ENCODE results near the gene ABAT. TPM values are rescaled to one million over a fixed set of nuclear protein-coding genes. Genes with fewer than 3 reads are reported as not detected.

ABAT gene
- polyA plus RNA-seq, 2 of the 4 experiments (the other 2 are of a cell fraction), result 0.68 to 1.2 TPM

DNA sequence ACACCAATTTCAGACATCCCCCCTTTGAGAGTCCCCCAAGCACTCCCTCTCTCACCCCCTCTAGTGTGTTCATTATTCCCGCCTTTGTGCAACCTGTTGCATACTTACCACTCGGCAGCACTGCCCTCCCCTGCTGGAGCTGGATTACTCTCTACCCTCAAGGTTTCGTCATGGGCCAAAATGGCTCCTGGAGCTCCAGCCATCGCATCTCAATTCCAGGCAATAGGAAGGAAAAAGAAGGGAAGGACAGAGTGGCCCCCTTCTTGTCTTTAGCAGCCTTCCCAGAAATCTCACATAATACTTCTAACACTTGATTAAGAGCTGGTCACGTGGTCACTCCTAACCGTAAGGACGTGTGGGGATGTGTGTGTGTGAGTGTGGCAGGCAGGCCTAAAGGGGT lies 102.8 kb downstream of the ABAT start:
- ATAC-seq (no peak), DNase-seq (ENCODE audit: low read depth in 1 of 2, low spot score in 1 of 2) (no peak), FAIRE-seq (no peak)
- Histone ChIP-seq H3K9me3 (no peaks in the 10 kb centered on the region), H3K27ac (no peak overlapping the region), H3K4me2 (no peak overlapping the region), H3K4me3 (no peak overlapping the region), H3K4me1 (no peaks in the 10 kb centered on the region)
- TF ChIP-seq MAX (IDR thresholded peaks at IDR 0.05), result no peak
- TF ChIP-seq HOXB5 (CRISPR knock-in tag; IDR thresholded peaks at IDR 0.05), result no peak
- TF ChIP-seq CEBPB (IDR thresholded peaks at IDR 0.05), result no peak
- TF ChIP-seq RARB (CRISPR knock-in tag; IDR thresholded peaks at IDR 0.05), result no peak
- TF ChIP-seq RNF2 (IDR thresholded peaks at IDR 0.05; ENCODE audit: borderline replicate concordance, low read depth), result no peak
- no peak for TF ChIP-seq E2F6 (IDR thresholded peaks at IDR 0.05; ENCODE audit: borderline replicate concordance, low read depth)
- no peak for TF ChIP-seq GATA3 (IDR thresholded peaks at IDR 0.05; ENCODE audit: borderline replicate concordance)
- TF ChIP-seq BHLHE40 (IDR thresholded peaks at IDR 0.05; ENCODE audit: low read depth, low read length), result no peak
- no peak for TF ChIP-seq POLR2AphosphoS2 (conservative IDR thresholded peaks at IDR 0.05; ENCODE audit: low read length)
- TF ChIP-seq EHMT2 (IDR thresholded peaks at IDR 0.05; ENCODE audit: low read depth), result no peak
- no peak for TF ChIP-seq ESRRA (IDR thresholded peaks at IDR 0.05; ENCODE audit: borderline replicate concordance, low read length)
- no peak for TF ChIP-seq REST (IDR thresholded peaks at IDR 0.05)
- no peak for TF ChIP-seq NPAS2 (CRISPR knock-in tag; IDR thresholded peaks at IDR 0.05; ENCODE audit: borderline replicate concordance)
- no peak for TF ChIP-seq CBX8 (IDR thresholded peaks at IDR 0.05)
- no peak for TF ChIP-seq SMC3 (IDR thresholded peaks at IDR 0.05)
- no peak for TF ChIP-seq ZNF302 (CRISPR knock-in tag; IDR thresholded peaks at IDR 0.05)
- POLR2A ChIA-PET, result no interaction called here
- CTCF ChIA-PET, result interaction anchor here (0.8 to 1.5 kb wide), 2 partner anchors 12 to 25 kb away, joined by 3 read pairs; no protein-coding TSS in a partner anchor
- 84% methylated on average over 6 of the region's 7 CpGs for WGBS (ENCODE audit: missing lambda C conversion rate)

DNA sequence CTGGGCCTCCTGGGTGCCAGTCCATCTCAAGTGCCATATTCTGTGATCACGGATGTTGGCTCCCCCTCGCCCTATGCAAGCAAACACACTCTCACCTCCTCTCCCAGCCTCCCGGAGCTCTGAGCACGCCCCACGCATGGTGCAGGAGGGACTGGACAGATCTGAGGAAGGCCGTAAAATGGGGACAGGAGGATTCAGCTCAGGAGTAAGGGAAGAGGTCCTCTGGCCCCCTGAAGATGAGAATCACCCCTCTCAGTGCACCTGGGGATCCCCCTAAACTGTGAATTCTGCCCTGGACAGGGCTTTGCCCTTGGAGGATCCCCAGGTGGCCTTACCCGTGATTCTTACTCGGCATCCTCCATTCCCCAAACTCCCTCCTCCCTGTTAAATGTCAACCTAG lies 107.4 kb downstream of the ABAT start:
- no peaks in the 10 kb centered on the region for H3K9me3 ChIP-seq
- H3K4me3 ChIP-seq, result no peak overlapping the region
- ATAC-seq (no peak), FAIRE-seq (no peak), DNase-seq (ENCODE audit: low read depth in 1 of 2, low spot score in 1 of 2) (no peak)
- WGBS (ENCODE audit: missing lambda C conversion rate), result 52% methylated on average over 8 of the region's 8 CpGs
- no peak overlapping the region for H3K27ac ChIP-seq
- CTCF ChIA-PET, result interaction anchor here (0.6 kb wide), 2 partner anchors 13 to 121 kb away, joined by 3 read pairs; no protein-coding TSS in a partner anchor
- no peak overlapping the region for H3K4me2 ChIP-seq
- no peaks in the 10 kb centered on the region for H3K4me1 ChIP-seq
- TF ChIP-seq JUN (IDR thresholded peaks at IDR 0.05) (no peak), CBX8 (IDR thresholded peaks at IDR 0.05) (no peak), CBX2 (IDR thresholded peaks at IDR 0.05; ENCODE audit: borderline replicate concordance, low read depth) (no peak), ZNF302 (CRISPR knock-in tag; IDR thresholded peaks at IDR 0.05) (no peak), EP300 (IDR thresholded peaks at IDR 0.05) (no peak), E2F6 (IDR thresholded peaks at IDR 0.05; ENCODE audit: borderline replicate concordance, low read depth) (no peak), CHD2 (IDR thresholded peaks at IDR 0.05; ENCODE audit: low read length, partially characterized antibody) (no peak), PHF8 (IDR thresholded peaks at IDR 0.05; ENCODE audit: borderline replicate concordance, low read depth) (no peak), RARB (CRISPR knock-in tag; IDR thresholded peaks at IDR 0.05) (no peak), RCOR1 (IDR thresholded peaks at IDR 0.05; ENCODE audit: low read depth, low read length) (no peak), ZC3H11A (IDR thresholded peaks at IDR 0.05) (no peak), HES2 (IDR thresholded peaks at IDR 0.05) (no peak), CTCF (IDR thresholded peaks at IDR 0.05) (no peak), KDM5A (IDR thresholded peaks at IDR 0.05) (no peak), ZFP36 (IDR thresholded peaks at IDR 0.05; ENCODE audit: borderline replicate concordance, partially characterized antibody) (no peak), FOSL2 (IDR thresholded peaks at IDR 0.05) (no peak), FOSL2 (CRISPR knock-in tag; IDR thresholded peaks at IDR 0.05) (no peak)
- POLR2A ChIA-PET, result no interaction called here
